Skeletal muscle satellite cell (primary cell): ENCODE data around the gene SCN8A. TPM values are rescaled to one million over a fixed set of nuclear protein-coding genes. Genes with fewer than 3 reads are reported as not detected.
"Not testable (repeated sequence)": the region's sequence is repeated elsewhere in the genome, so short reads cannot be mapped to it uniquely, and the experiment has no call there.

Experiments
- H3K27me3 ChIP-seq: 2 replicates; pipeline ENCODE4 v1.7.0; 2013; ENCODE audit warnings: low read length; ENCODE audit not compliant: control insufficient read depth, insufficient read depth
- H3K36me3 ChIP-seq: 2 replicates; pipeline ENCODE4 v1.7.0; 2013; ENCODE audit warnings: mild to moderate bottlenecking, control low read depth, low read length; ENCODE audit not compliant: insufficient read depth
- H3K4me1 ChIP-seq: 2 replicates; pipeline ENCODE4 v1.7.0; 2013; ENCODE audit warnings: low read length; ENCODE audit not compliant: control insufficient read depth, insufficient read depth
- H3K4me2 ChIP-seq: 2 replicates; pipeline ENCODE4 v1.7.0; 2013; ENCODE audit warnings: mild to moderate bottlenecking, low read length
- H3K4me3 ChIP-seq: 2 replicates; pipeline ENCODE4 v1.7.0; 2013; ENCODE audit warnings: low read length
- H3K9ac ChIP-seq: 2 replicates; pipeline ENCODE4 v1.7.0; 2013; ENCODE audit warnings: mild to moderate bottlenecking, low read depth, low read length, moderate library complexity
- H3K9me3 ChIP-seq: replicated peaks from 2 replicates; pipeline ENCODE4 v1.7.0; 2013; ENCODE audit warnings: mild to moderate bottlenecking, control low read depth, low read length
- total RNA-seq: library from RNA; depleted of rRNA; stranded (reverse); fragments of >200 nt; gene quantifications from 2 replicates; pipeline ENCODE4 v1.2.3, GENCODE V29; 2012; rRNA removed

Gene SCN8A
- 2.5 and 6.6 TPM in 2 replicates for total RNA-seq

DNA sequence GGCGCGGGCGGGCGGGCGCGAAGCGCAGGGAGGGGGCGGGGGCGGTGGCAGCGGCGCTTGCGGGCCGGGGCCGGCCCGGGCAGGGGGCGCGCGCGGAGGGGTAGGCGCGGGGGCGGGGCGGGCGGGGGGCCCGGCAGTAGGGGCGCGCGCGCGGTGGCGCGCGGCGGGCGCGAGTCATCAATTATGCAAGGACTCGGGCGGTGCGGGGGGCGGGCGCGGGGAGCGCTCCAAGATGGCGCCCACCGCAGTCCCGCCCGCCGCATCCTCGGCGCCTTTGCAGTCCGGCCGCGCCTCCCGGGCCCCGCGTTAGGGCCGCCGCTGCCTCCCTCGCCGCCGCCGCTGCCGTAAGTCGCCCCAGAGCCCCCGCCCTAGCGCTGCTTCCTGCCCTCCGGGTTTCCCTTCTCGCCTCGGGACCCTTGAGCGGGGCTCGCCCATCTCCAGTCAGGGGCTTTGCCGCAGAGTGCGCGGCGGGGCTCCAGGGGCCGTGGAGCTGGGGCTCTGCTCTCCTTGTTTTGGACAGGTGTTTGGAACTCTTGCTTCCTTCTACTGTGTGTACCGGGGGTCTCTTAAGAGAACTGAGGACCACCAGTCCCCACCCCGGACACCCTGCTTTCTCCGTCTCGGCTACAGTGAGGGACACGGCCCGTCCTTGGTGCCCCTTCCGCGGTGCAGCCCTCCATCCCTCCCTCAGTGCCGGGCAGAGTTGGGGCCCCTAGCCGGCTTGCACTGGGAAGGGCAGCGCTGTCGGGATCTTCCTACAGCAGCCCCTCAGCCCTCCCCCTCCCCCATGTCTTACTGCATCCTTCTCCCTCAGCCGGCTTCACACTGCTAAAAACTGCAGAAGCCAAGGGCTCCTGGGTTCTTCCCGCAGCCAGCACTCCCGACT lies at the start of gene SCN8A:
Gene SCN8A (plus strand): TSS at position 218 of the 886 bp plus-strand sequence. CDS start 71,585 bp downstream, outside the sequence.
- Histone ChIP-seq H3K27me3 (no peaks in the 10 kb centered on the region), H3K9me3 (no peaks in the 10 kb centered on the region), H3K4me1 (peaks cover 12% of the 10 kb centered on the region), H3K4me2 (peak within 1 kb of the TSS; percentile 98), H3K4me3 (peak within 1 kb of the TSS; percentile 96), H3K9ac (peak within 1 kb of the TSS; percentile 94), H3K36me3 (no peaks in the 10 kb centered on the region)

DNA sequence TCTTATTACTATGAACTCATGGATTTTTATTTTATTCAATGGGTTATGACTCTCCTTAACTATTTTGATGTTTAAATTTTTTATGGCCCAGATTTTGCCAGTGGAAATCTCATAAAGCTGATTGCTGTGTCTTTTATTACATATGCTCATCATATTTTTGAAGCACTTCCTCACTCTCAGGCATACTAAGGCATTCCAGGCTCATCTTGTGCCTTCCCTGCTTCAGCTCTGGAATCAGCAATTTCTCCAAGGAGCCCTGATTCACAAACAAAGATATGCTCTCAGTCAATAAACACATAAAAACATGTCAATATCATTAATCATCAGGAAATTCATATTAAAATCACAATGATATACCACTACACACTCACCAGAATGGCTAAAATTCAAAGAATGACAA lies 44.9 kb upstream of the SCN8A start:
- H3K36me3 ChIP-seq = no peaks in the 10 kb centered on the region
- peaks cover 7% of the 10 kb centered on the region for H3K4me1 ChIP-seq
- H3K4me2 ChIP-seq = no peak overlapping the region
- no peaks in the 10 kb centered on the region for H3K9me3 ChIP-seq
- H3K4me3 ChIP-seq = no peak overlapping the region
- no peaks in the 10 kb centered on the region for H3K27me3 ChIP-seq
- H3K9ac ChIP-seq = no peak overlapping the region

DNA sequence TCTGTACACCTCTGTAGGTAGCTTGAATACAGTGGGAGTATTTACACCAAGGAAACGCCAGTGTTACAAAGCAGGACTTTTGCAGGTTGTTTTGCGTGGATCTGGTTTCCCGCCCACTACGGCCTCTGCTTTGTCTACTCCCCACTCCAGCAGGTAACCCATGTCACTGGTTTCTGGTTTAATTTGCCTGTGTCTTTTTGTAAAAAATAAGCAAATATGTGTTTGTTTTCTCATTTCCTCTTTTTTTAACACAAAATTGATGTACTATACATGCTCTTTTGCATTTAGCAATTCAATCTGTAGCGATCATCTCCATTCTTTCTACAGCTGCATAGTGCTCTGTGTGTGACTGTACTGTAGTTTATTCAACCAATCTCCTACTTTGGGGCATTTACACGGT lies 43.4 kb upstream of the SCN8A start:
- no peak overlapping the region for H3K4me3 ChIP-seq
- H3K9ac ChIP-seq = no peak overlapping the region
- H3K4me2 ChIP-seq = no peak overlapping the region
- no peaks in the 10 kb centered on the region for H3K27me3 ChIP-seq
- H3K4me1 ChIP-seq = peaks cover 7% of the 10 kb centered on the region
- no peaks in the 10 kb centered on the region for H3K36me3 ChIP-seq
- H3K9me3 ChIP-seq = no peaks in the 10 kb centered on the region

DNA sequence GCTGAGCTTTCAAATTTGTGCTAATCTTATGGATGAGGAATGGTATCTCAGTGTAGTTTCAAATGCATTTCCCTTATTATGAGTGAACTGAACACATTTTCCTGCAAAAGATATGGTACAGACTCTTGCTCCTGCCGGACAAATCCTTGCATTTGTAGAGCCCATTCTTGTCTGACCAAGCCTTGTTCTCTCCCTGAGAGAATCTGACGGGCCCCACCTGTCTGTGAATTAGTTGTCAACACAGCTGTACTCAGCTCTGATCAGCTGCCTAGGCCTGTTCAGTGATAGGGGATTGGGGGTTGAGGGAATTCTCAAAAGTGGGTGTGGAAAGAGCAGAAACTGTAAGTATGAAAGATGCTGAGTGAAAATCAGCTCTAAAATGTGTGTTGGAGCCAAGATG lies 42.8 kb upstream of the SCN8A start:
- H3K27me3 ChIP-seq = no peaks in the 10 kb centered on the region
- H3K9me3 ChIP-seq = no peaks in the 10 kb centered on the region
- peaks cover 7% of the 10 kb centered on the region for H3K4me1 ChIP-seq
- H3K9ac ChIP-seq = no peak overlapping the region
- H3K36me3 ChIP-seq = no peaks in the 10 kb centered on the region
- H3K4me3 ChIP-seq = no peak overlapping the region
- no peak overlapping the region for H3K4me2 ChIP-seq

DNA sequence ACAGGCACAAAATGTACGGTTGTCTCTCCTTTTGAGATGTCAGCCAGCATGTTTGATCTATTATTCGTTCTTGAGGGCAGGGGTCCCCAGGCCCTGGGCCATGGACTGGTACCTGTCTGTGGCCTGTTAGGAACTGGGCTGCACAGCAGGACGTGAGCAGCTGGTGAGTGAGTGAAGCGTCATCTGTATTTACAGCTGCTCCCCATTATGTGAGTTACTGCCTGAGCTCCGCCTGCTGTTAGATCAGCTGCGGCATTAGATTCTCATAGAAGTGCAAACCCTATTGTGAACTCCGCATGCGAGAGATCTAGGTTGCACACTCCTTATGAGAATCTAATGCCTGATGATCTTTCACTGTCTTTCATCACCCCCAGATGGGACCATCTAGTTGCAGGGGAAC lies 41.4 kb upstream of the SCN8A start:
- Histone ChIP-seq H3K4me2 (no peak overlapping the region), H3K9ac (no peak overlapping the region), H3K4me1 (peaks cover 7% of the 10 kb centered on the region), H3K27me3 (no peaks in the 10 kb centered on the region), H3K36me3 (no peaks in the 10 kb centered on the region), H3K9me3 (no peaks in the 10 kb centered on the region), H3K4me3 (no peak overlapping the region)

DNA sequence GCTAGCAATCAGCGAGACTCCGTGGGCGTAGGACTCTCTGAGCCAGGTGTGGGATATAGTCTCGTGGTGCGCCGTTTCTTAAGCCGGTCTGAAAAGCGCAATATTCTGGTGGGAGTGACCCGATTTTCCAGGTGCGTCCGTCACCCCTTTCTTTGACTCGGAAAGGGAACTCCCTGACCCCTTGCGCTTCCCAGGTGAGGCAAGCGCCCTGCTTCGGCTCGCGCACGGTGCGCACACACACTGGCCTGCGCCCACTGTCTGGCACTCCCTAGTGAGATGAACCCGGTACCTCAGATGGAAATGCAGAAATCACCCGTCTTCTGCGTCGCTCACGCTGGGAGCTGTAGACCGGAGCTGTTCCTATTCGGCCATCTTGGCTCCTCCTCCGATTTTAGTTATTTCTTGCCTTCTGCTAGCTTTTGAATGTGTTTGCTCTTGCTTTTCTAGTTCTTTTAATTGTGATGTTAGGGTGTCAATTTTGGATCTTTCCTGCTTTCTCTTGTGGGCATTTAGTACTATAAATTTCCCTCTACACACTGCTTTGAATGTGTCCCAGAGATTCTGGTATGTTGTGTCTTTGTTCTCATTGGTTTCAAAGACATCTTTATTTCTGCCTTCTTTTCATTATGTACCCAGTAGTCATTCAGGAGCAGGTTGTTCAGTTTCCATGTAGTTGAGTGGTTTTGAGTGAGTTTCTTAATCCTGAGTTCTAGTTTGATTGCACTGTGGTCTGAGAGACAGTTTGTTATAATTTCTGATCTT lies 22.6 kb upstream of the SCN8A start:
- H3K4me1 ChIP-seq, H3K9me3 ChIP-seq, H3K9ac ChIP-seq, H3K4me2 ChIP-seq, H3K4me3 ChIP-seq, H3K36me3 ChIP-seq, H3K27me3 ChIP-seq: not testable (repeated sequence)

DNA sequence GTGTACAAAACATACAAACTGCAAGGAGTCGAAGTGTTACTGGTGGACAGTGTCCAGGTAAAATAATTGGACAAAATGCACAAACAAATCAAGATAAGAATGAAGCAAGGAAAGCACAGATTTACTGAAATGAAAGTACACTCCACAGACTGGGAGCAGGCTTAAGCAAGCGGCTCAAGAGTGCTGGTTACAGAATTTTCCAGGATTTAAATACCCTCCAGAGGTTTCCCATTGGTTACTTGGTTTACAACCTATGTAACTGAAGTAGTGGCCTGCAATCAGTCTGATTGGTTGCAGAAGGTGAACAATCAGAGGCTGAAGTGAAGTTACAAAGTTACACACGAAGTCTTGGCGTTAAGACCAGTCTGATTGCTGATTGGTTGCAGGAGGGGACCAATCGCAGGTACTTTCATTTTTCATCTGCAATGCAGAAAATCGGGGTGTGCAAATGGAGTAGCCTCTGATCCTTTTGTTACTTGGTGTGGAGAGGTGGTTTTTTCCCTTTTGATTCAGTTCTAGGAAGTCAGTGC lies 11.6 kb upstream of the SCN8A start:
- Histone ChIP-seq H3K4me2 (no peak overlapping the region), H3K27me3 (no peaks in the 10 kb centered on the region), H3K4me1 (no peaks in the 10 kb centered on the region), H3K9me3 (no peaks in the 10 kb centered on the region), H3K36me3 (peaks cover 15% of the 10 kb centered on the region), H3K9ac (no peak overlapping the region), H3K4me3 (no peak overlapping the region)

DNA sequence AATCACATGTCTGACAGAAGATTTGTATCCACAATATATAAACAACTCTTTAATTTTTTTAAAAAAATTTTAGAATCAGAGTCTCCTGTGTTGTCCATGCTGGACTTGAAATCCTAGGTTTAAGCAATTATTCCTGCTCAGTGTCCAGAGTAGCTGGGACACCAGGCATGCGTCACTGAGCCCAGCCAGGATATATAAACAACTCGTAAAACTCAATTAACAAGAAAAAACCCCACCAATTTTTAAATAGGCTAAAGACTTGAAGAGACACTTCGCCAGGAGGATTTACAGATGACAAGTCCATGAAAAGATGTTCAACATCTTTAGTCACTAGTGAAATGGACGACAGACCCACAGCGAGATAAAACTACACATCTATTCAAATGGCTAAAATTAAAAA lies 2.0 kb upstream of the SCN8A start:
- no peaks in the 10 kb centered on the region for H3K36me3 ChIP-seq
- no peak overlapping the region for H3K4me3 ChIP-seq
- H3K9me3 ChIP-seq = no peaks in the 10 kb centered on the region
- no peak overlapping the region for H3K4me2 ChIP-seq
- no peak overlapping the region for H3K9ac ChIP-seq
- peaks cover 12% of the 10 kb centered on the region for H3K4me1 ChIP-seq
- no peaks in the 10 kb centered on the region for H3K27me3 ChIP-seq

DNA sequence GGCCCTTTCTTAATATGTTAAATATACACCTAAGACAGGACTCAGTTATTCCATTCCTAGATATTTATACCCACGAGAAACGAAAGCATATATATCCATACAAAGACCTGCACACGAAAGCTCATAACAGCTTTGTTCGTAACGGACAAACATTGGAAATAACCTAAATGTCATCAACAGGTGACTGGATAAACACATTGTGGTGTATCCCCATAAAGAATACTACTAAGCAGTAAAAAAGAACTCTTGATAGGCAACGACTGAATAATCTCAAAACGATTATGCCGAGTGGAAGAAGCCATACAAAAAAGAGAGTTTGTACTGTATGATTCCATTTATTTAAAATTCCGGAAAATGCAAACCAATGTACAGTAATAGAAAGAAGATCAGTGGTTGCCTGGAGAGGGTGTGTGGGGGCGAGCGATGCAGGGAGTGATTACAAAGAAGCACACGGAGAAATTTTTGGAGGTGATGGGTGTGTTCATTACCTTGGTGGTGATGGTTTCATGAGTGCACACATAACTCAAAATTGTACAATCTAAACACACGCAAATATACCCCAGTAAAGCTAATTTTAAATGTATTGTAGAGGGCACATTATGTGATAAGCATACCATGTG lies 1.4 kb upstream of the SCN8A start:
- no peaks in the 10 kb centered on the region for H3K36me3 ChIP-seq
- H3K4me3 ChIP-seq = peak overlapping the region; percentile 83
- no peaks in the 10 kb centered on the region for H3K9me3 ChIP-seq
- peak overlapping the region; percentile 86 for H3K4me2 ChIP-seq
- no peak overlapping the region for H3K9ac ChIP-seq
- H3K4me1 ChIP-seq = peaks cover 12% of the 10 kb centered on the region
- H3K27me3 ChIP-seq = no peaks in the 10 kb centered on the region

DNA sequence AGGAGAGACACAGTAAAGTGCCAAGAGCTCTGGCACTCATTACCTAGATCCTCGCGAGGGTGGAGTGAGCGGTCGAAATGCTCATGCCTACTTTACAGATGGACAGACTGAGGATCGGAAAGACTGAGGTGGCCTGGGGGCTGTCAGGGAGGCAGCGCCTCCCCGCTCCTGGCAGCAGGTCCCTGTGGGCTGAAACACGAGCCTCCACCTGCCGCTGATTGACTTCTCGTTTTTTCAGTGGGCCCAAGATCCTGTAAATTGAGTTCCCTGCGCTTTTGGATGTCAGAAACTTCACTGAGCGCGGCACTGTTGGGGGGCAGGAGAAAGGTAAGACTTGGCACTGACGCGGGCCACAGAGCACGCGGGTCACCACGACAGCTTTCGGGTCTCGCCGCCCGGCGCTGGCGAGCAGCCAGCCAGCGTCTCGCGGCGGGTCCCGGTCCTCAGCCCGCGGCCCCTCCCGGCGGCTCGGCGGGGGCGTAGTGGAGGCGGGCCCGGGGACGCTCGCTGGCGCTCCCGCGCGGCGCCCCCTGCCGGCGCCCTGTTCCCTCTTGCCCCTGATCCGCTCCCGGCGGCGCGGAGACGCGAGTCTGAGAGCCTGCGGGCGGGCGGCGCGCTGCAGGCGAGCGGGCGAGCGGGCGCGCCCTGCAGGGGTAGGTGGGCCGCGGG lies 552 bp upstream of the SCN8A start:
- H3K4me3 ChIP-seq = peak overlapping the region; percentile 83
- no peaks in the 10 kb centered on the region for H3K36me3 ChIP-seq
- H3K27me3 ChIP-seq = no peaks in the 10 kb centered on the region
- peak overlapping the region; percentile 86 for H3K4me2 ChIP-seq
- peaks cover 12% of the 10 kb centered on the region for H3K4me1 ChIP-seq
- H3K9ac ChIP-seq = peak overlapping the region; percentile 78
- no peaks in the 10 kb centered on the region for H3K9me3 ChIP-seq
